Activated T-cell treated with anti-CD3 and anti-CD28 coated beads, Interleukin-2, amount 50 U/mL, for 4 hours (primary cell): ENCODE measurements around the gene C12orf43. TPM values are rescaled to one million over a fixed set of nuclear protein-coding genes. Genes with fewer than 3 reads are reported as not detected.

ENCODE experiments used
- ATAC-seq, 2 donors: fragments of 200-7000 bp; cut with Tn5 transposase; one replicate each; pipeline ENCODE4 v1.10.0; 2021
- DNase-seq: peaks from one replicate; pipeline ENCODE4 v3.0.0-alpha.2; 2020
- H3K27me3 Mint-ChIP-seq: one replicate; pipeline ENCODE4 v1.8.0; 2021; ENCODE audit warnings: low read depth, mixed read lengths
- H3K36me3 Mint-ChIP-seq: one replicate; pipeline ENCODE4 v1.8.0; 2022; ENCODE audit warnings: mixed read lengths; ENCODE audit not compliant: insufficient read depth
- H3K4me1 Mint-ChIP-seq: one replicate; pipeline ENCODE4 v1.8.0; 2021; ENCODE audit warnings: low read depth, mixed read lengths
- H3K4me3 Mint-ChIP-seq: one replicate; pipeline ENCODE4 v1.8.0; 2021; ENCODE audit warnings: mild to moderate bottlenecking, moderate library complexity, mixed read lengths
- H3K9me3 Mint-ChIP-seq: one replicate; pipeline ENCODE4 v1.8.0; 2021; ENCODE audit warnings: mixed read lengths
- total RNA-seq, 3 donors: library from RNA; stranded (reverse); gene quantifications; one replicate each; pipeline ENCODE4 v1.2.1, GENCODE V29; 2021

The C12orf43 gene
- total RNA-seq, 3 donors from 2014 or later = 40.3 to 55.0 (median 40.5) TPM

DNA sequence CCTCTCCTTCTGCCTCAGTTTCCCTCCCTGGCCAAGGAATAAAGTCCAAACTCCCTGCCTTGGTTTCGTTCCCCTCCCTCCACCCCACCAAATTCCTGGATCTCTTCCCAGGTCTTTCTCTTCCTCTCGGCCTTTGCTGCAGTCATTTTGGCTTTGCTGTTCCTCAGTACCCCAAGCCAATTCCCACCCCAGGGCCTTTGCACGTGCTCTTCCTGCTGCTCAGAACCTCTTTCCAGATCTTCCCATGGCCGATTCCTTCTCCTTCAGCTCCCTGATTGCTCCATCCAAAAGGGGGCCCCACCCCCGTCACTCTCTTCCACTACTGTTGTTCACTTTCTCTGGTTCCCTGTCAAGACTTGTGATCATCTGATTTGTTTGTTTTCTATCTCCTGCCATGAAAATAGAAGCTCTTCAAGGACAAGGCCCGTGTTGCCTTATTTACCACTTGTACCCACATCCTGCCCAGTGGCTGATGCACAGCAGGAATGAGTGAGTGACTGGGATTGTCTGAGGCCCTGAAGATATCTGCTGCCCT, 34.8 kb downstream of the C12orf43 start:
- H3K36me3 Mint-ChIP-seq = no peaks in the 10 kb centered on the region
- H3K4me1 Mint-ChIP-seq = no peaks in the 10 kb centered on the region
- ATAC-seq (no peak), DNase-seq (no peak)
- H3K27me3 Mint-ChIP-seq = no peaks in the 10 kb centered on the region
- H3K4me3 Mint-ChIP-seq = no peak overlapping the region
- no peaks in the 10 kb centered on the region for H3K9me3 Mint-ChIP-seq

DNA sequence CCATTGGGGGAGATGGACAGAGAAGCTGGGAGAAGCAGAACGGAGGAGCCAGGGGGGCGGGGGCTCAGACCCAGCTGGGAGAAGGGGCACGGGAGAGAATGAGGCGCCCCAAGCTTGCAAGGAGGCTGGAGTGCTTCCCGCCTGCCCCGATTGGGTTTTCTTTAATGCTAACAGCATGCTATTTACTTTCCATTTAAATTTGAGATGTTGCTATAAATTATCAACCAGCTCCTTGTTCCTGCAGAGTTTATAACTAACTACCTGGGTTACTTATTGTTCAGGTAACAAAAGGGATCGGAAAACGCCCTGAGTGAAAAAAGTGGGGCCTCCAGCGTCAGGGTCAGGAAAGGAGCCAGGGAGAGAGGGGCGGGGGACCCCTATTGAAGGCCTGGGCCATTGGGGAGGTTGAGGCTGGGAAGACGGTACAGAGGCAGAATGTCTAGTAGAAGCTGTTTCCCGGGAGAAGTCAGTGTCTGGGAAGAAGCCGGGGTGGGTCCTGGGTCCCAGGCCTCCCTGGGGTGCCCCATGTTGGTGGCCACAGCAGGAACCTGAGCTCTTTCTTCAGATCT, 35.4 kb downstream of the C12orf43 start:
- Mint-ChIP-seq H3K4me3 (no peak overlapping the region), H3K9me3 (no peaks in the 10 kb centered on the region), H3K27me3 (no peaks in the 10 kb centered on the region), H3K4me1 (no peaks in the 10 kb centered on the region), H3K36me3 (no peaks in the 10 kb centered on the region)
- no peak for DNase-seq
- no peak for ATAC-seq

DNA sequence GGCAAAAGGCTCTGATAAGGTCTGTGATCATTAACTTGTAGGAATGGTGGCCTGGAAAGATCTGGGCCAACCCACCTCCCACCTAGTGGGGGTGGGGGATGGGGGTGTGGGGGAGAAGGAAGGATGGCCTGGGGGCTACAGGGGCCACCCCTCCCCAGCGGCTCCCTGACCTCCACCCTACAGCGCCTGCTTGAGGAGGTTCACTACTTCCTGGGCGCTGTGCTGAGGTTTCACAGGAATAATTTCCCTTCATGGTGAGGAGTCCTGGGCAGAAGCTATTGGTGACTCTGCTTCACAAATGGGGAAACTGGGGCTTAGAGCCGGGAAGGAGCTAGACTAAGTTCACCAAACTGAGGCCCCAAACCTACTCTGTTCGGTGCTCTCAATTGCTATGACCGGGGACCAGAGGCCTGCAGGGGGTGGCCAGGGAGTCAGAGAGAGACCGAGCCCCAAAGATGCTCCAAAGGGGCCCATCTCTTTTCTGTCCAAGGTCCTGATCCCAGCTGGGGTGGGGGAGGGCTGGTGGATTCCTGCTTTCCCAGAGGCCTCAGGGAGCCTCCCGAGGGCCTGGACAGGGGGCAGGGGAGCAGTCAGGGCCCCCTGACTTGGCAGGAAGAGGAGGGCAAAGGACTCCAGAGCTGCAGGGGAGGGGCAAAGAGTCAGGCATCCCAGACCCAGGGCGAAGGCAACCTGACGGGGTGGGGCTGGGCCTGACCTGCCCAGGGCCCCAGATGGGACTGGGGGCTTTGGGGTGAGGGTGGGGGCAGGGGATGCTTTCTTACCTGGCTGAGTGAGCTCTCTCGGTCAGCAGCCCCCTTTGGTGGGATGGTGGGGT, 36.2 kb downstream of the C12orf43 start:
- no peaks in the 10 kb centered on the region for H3K4me1 Mint-ChIP-seq
- ATAC-seq (no peak), DNase-seq (no peak)

DNA sequence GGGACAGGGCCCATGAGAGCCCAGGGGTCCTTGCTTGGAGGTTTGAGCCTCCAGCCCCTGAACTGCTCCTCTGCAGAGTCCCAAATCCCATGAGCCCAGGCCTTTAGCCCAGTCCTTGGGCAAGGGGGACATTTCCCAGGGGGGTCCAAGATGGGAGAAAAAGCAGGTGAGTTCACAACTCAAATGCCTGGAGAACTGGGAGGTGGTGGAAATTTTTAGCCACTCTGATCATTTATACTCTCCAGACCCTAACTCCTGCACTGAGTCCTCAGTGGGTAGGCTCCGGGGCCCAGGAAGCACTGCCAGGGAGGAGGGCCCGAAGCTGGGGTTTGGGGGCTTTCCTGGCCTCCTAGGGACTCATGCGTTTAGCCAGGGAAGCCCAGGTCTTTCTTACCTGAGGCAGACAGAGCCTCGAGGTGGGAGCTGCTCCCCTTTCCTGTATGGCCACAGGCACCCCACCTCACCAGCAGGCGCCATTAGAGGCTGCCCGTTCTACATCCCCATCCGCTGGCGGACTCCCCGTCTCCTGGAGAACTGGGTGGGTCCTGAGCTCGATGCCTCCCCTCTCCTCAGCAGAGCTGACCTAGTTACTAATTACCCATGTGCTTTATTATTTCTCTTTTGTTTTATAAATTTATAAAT, 36.9 kb downstream of the C12orf43 start:
- Mint-ChIP-seq H3K4me3 (no peak overlapping the region), H3K9me3 (no peaks in the 10 kb centered on the region), H3K27me3 (no peaks in the 10 kb centered on the region), H3K4me1 (no peaks in the 10 kb centered on the region), H3K36me3 (no peaks in the 10 kb centered on the region)
- ATAC-seq = no peak
- DNase-seq = no peak

More for the DNA sequence above, 36.2 kb downstream of the C12orf43 start:
- Mint-ChIP-seq H3K27me3 (no peaks in the 10 kb centered on the region), H3K4me3 (no peak overlapping the region), H3K9me3 (no peaks in the 10 kb centered on the region), H3K36me3 (no peaks in the 10 kb centered on the region)

DNA sequence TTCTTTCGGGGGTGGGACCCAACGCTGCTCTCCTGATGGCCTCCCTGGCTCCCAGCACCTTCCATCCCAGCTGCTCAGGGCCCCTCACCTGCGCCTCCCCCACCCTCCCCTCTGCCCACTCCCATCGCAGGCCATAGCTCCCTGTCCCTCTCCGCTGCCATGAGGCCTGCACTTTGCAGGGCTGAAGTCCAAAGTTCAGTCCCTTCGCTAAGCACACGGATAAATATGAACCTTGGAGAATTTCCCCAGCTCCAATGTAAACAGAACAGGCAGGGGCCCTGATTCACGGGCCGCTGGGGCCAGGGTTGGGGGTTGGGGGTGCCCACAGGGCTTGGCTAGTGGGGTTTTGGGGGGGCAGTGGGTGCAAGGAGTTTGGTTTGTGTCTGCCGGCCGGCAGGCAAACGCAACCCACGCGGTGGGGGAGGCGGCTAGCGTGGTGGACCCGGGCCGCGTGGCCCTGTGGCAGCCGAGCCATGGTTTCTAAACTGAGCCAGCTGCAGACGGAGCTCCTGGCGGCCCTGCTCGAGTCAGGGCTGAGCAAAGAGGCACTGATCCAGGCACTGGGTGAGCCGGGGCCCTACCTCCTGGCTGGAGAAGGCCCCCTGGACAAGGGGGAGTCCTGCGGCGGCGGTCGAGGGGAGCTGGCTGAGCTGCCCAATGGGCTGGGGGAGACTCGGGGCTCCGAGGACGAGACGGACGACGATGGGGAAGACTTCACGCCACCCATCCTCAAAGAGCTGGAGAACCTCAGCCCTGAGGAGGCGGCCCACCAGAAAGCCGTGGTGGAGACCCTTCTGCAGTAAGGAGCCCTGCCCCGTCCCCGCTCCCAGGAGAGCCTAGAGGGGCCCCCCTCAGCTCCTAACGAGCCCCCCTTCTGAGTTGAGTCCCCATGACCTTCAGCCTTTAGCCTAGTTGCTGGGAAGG, 37.7 kb downstream of the C12orf43 start, which contains the start of gene HNF1A:
TSS of gene HNF1A (plus strand) at position 248 of the 924 bp plus-strand sequence. CDS start at position 474, 226 bp downstream.
- DNase-seq (no peak), ATAC-seq (no peak)
- no peak within 1 kb of the TSS for H3K4me3 Mint-ChIP-seq
- H3K27me3 Mint-ChIP-seq = no peaks in the 10 kb centered on the region
- H3K4me1 Mint-ChIP-seq = no peaks in the 10 kb centered on the region
- H3K9me3 Mint-ChIP-seq = no peaks in the 10 kb centered on the region
- H3K36me3 Mint-ChIP-seq = no peaks in the 10 kb centered on the region

DNA sequence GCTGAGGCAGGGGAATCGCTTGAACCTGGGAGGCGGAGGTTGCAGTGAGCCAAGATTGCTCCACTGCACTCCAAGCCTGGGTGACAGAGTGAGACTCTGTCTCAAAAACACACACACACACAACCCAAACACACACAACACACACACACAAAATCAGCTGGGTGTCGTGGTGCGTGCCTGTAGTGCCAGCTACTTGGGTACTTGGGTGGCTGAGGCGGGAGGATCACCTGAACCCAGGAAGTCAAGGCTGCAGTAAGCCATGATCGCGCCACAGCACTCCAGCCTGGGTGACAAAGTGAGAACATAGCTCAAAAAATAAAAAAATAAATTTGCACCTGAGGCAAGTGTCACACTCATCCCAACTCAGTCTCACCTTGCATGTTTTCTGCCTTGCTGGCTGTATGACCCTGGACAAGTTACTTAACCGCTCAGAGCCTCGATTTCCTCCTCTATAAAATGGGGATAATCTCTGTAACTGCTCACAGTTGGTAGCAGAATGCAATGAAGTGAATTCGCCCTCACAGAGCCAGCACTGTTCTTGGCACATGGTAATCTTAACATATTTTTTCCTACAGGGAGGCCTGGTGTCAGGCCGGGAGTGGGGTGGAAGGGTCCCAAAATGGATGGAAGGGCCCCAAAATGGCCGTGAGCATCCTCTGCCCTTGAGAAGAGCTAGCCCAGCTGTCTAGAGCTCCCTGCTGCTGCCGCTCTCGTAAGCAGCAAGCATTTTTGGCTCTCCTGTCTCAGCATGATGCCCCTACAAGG, 38.6 kb downstream of the C12orf43 start:
- Mint-ChIP-seq H3K4me1 (no peaks in the 10 kb centered on the region), H3K36me3 (no peaks in the 10 kb centered on the region), H3K4me3 (no peak overlapping the region), H3K9me3 (no peaks in the 10 kb centered on the region), H3K27me3 (no peaks in the 10 kb centered on the region)
- DNase-seq (no peak), ATAC-seq (no peak)

DNA sequence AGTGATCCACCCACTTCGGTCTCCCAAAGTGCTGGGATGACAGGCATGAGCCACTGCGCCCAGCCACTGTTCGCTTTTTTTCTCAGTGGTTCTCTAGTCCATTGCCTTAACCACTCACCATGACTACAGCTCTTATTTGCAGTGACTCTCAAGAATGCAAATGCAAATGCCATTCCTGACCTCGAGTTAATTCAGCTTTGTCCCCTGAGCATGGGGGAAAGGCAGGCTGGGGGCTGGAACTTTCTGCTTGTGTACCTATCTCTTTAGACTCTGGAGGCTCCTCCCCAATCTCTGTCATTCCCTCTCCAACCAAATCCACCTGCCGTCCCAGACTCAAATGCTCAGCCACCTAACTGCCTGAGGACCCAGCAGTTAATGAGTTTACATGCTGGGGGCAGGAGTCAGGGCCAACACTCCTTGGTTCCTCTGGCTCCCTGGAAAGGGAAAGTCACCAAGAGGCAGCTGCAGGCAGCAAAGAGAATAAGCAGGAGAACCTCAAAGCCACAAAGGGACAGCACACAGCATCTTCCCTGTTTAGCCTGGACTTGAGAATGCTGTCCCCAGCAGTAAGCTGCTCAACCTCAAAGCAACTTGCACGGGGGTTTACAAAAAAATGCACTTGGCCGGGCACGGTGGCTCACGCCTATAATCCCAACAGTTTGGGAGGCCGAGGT, 43.3 kb downstream of the C12orf43 start:
- Mint-ChIP-seq H3K9me3 (no peaks in the 10 kb centered on the region), H3K4me3 (no peak overlapping the region), H3K27me3 (no peaks in the 10 kb centered on the region), H3K4me1 (peaks cover 3% of the 10 kb centered on the region), H3K36me3 (no peaks in the 10 kb centered on the region)
- ATAC-seq = no peak
- no peak for DNase-seq

DNA sequence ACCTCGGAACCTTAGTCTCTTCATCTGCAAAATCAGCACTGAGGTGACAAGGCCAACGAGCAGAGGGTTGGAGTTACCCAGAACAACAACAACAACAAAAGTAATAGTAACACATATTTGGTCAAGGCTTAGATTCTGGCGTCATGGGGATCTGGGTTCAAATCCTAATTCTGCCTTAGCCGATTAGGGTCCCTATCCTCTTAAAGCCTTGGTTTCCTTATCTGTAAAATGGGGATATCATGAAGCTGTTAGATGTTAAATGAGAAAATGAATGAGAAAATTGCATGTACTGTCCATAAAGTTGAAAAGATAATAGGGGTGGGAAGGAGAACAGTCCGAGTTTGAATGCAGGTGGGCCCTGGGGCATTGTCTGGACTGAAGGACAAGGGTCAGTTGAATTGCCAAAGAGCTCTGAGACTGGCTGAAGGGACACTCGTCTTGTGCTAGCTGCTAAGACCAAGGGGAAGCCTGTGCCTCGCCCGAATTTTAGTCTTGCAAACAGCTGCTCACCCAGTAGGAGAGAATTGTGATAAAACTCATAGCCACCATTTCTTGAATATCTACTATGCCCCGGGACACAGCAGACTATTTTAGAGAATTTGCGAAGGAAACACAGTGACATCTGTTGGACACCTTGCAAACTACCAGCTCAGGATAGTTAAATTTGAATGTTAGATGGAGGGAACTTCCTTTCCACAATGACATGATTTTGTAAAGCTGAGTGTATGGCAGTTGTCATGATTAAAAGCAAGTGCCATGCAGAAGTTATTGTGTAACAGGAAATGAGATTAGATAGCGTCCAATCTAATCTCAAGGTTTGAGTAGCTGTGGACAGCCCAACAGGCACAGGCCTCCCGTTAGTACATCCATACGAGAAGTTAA, 44.7 kb downstream of the C12orf43 start:
- Mint-ChIP-seq H3K36me3 (no peaks in the 10 kb centered on the region), H3K4me1 (peaks cover 3% of the 10 kb centered on the region), H3K27me3 (no peaks in the 10 kb centered on the region), H3K9me3 (no peaks in the 10 kb centered on the region), H3K4me3 (no peak overlapping the region)
- DNase-seq (no peak), ATAC-seq (peak; percentile 81 to 88)

DNA sequence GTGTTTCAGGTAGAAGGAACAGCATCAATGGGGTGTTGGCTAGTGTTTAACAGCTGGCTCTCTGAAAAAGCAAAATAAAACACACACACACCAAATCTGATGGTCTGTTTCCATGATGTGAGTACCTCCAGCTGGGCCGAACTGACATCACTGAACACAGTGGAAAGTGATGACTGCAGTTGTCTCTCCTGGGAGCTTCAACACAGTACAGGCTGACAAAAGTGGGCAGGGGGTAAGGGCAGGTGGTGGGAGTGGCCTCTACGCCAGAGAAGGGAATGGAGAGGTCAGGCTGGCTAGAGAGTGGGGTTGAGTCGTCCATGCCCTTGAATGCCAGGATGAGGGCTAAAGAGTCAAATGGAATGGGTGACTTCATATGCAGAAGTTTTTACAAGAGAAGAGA, 46.0 kb downstream of the C12orf43 start:
- Mint-ChIP-seq H3K4me3 (no peak overlapping the region), H3K27me3 (no peaks in the 10 kb centered on the region), H3K4me1 (peaks cover 3% of the 10 kb centered on the region), H3K36me3 (no peaks in the 10 kb centered on the region), H3K9me3 (no peaks in the 10 kb centered on the region)
- no peak for ATAC-seq
- DNase-seq = no peak

DNA sequence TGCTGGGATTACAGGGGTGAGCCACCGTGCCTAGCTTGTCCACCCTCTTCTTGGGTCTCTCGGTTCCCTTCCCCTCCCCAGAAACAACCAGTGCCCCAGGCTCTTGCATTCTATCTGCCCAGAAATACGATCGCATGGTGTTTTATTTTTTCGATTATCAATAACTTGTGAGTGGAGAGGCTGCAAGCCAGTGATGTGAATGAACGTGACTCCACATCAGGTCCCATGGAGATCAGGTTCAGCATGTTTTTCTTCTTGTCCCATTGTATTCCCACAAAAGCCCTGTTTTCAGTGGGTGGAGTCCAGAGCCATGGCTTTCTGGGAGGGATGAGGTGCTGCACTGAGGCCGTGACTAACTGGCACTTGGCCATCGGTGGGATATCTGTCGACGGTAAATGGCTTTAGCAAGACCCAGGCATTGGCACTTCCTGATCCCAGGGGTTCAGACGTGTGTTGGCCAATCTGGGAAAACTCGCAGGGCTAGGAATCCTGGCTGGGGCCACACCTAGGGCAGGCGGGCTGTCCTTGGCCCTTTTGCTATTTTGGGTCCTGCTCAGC, 50.7 kb downstream of the C12orf43 start:
- ATAC-seq (no peak), DNase-seq (no peak)
- H3K4me3 Mint-ChIP-seq = no peak overlapping the region
- H3K36me3 Mint-ChIP-seq = no peaks in the 10 kb centered on the region
- no peaks in the 10 kb centered on the region for H3K27me3 Mint-ChIP-seq
- peaks cover 15% of the 10 kb centered on the region for H3K4me1 Mint-ChIP-seq
- no peaks in the 10 kb centered on the region for H3K9me3 Mint-ChIP-seq

DNA sequence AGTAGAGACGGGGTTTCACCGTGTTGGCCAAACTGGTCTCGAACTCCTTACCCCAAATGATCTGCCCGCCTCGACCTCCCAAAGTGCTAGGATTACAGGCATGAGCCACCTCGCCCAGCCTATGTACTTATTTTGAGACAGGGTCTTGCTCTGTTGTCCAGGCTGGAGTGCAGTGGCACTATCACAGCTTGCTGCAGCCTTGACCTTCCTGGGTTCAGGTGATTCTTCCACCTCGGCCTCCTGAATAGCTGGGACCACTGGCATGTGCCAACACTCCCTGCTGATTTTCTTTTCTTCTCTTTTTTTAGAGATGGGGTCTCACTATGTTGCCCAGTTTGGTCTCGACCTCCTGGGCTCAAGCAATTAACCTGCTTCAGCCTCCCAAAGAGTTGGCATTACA, 52.0 kb downstream of the C12orf43 start:
- DNase-seq (no peak), ATAC-seq (no peak)
- Mint-ChIP-seq H3K27me3 (no peaks in the 10 kb centered on the region), H3K4me1 (peaks cover 25% of the 10 kb centered on the region), H3K4me3 (no peak overlapping the region), H3K9me3 (no peaks in the 10 kb centered on the region), H3K36me3 (no peaks in the 10 kb centered on the region)

DNA sequence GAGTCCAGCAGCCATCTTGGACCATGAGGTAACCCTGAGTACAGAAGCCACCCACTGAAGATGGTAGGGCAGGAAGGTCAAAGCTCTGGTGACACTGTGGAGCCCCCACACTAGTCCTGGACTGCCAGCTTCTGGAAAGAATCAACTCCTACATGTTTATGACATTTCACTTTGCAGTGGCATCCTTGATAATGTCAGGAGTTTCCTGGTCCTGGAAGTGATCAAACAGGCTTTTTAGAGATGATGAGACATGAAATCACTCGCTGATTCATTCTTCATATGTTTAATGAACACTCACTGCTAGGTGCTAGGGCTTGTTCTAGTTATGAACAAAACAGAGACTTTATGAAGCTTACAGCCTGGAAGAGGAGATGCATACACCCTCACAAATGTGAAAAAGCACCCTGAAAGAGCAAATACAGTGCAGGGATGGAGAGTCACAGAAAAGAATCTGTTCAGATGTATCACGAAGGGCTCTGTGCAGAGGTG, 53.7 kb downstream of the C12orf43 start:
- ATAC-seq = peak; percentile 58 to 66
- DNase-seq = no peak
- Mint-ChIP-seq H3K36me3 (no peaks in the 10 kb centered on the region), H3K4me1 (peaks cover 29% of the 10 kb centered on the region), H3K27me3 (no peaks in the 10 kb centered on the region), H3K4me3 (no peak overlapping the region), H3K9me3 (no peaks in the 10 kb centered on the region)
